GM18507 (cell line): ENCODE data around the gene STX1B.

Experiments used
- DNase-seq: peaks from one replicate; pipeline ENCODE4 v3.0.0; 2011; ENCODE audit warnings: low read depth; ENCODE audit not compliant: insufficient read length; ENCODE audit errors: extremely low spot score
- FAIRE-seq: peaks from 2 replicates; lab custom pipeline; 2011; peaks lifted over from hg19 to GRCh38; lab: Jason Lieb, UNC

STX1B gene

GRCh38 chr16:30957456-30958174 is 52.8 kb downstream of the STX1B start, which contains the start of gene SETD1A:
Gene SETD1A, plus strand, starts transcription at chr16:30957754. Its CDS starts 978 bp downstream, at chr16:30958732.
- FAIRE-seq: peak; percentile 86

GRCh38 chr16:30956601-30957455 is 53.6 kb downstream of the STX1B start:
- DNase-seq (peak; percentile 61), FAIRE-seq (peak; percentile 52)

More at GRCh38 chr16:30957456-30958174, 52.8 kb downstream of the STX1B start, which contains the start of gene SETD1A:
- DNase-seq: peak; percentile 97

GRCh38 chr16:30954993-30955392 is 55.4 kb downstream of the STX1B start:
- DNase-seq: no peak
- no peak for FAIRE-seq

GRCh38 chr16:30953511-30954124 is 56.8 kb downstream of the STX1B start:
- peak; percentile 41 for FAIRE-seq
- DNase-seq: no peak

GRCh38 chr16:30953111-30953510 is 57.3 kb downstream of the STX1B start:
- DNase-seq: no peak
- no peak for FAIRE-seq

GRCh38 chr16:30951750-30952149 is 58.7 kb downstream of the STX1B start:
- FAIRE-seq (no peak), DNase-seq (no peak)

- DNase-seq: no peak
- FAIRE-seq: no peak
These were observed 59.2 kb downstream of the STX1B start for GRCh38 chr16:30951193-30951592.

GRCh38 chr16:30950516-30951065 is 59.8 kb downstream of the STX1B start:
- no peak for DNase-seq
- FAIRE-seq: no peak

GRCh38 chr16:30949650-30950515 is 60.6 kb downstream of the STX1B start:
- FAIRE-seq (peak; percentile 90), DNase-seq (no peak)

GRCh38 chr16:30948667-30949649 is 61.5 kb downstream of the STX1B start, which contains the start of gene ORAI3:
Gene ORAI3, plus strand, starts transcription at chr16:30949068. Its CDS starts 222 bp downstream, at chr16:30949290.
- peak; percentile 59 for DNase-seq
- FAIRE-seq: peak; percentile 70

GRCh38 chr16:30947859-30948666 is 62.4 kb downstream of the STX1B start:
- FAIRE-seq: no peak
- no peak for DNase-seq

GRCh38 chr16:30947541-30947858 is 62.9 kb downstream of the STX1B start:
- DNase-seq: no peak
- FAIRE-seq: no peak

- FAIRE-seq (no peak), DNase-seq (no peak)
These were observed 63.5 kb downstream of the STX1B start for GRCh38 chr16:30946671-30947540.

- DNase-seq: no peak
- FAIRE-seq: no peak
These were observed 66.1 kb downstream of the STX1B start for GRCh38 chr16:30944352-30944751.

GRCh38 chr16:30942426-30942806 is 68.0 kb downstream of the STX1B start:
- no peak for DNase-seq
- FAIRE-seq: no peak
